CD1c-positive myeloid dendritic cell (primary cell): Measurements from ENCODE around the gene PSAPL1.

Experiments used
- DNase-seq: peaks from one replicate; pipeline ENCODE4 v3.0.0-alpha.2; 2016; ENCODE audit errors: extremely low spot score

Gene PSAPL1

GRCh38 chr4:7434766-7435150, at the start of gene PSAPL1:
TSS of gene PSAPL1 (minus strand) at chr4:7434930. CDS start at chr4:7434879, 51 bp downstream.
- no peak for DNase-seq

- no peak for DNase-seq
Observed at GRCh38 chr4:7481227-7481626, 46.5 kb upstream of the PSAPL1 start.

- DNase-seq: no peak
Observed at GRCh38 chr4:7480423-7480822, 45.7 kb upstream of the PSAPL1 start.

GRCh38 chr4:7478665-7479064, 43.9 kb upstream of the PSAPL1 start:
- no peak for DNase-seq

- no peak for DNase-seq
Observed at GRCh38 chr4:7477695-7478094, 43.0 kb upstream of the PSAPL1 start.

GRCh38 chr4:7476820-7477219, 42.1 kb upstream of the PSAPL1 start:
- no peak for DNase-seq

- no peak for DNase-seq
Observed at GRCh38 chr4:7475207-7475606, 40.5 kb upstream of the PSAPL1 start.

- DNase-seq: no peak
Observed at GRCh38 chr4:7474320-7474719, 39.6 kb upstream of the PSAPL1 start.

- DNase-seq: no peak
Observed at GRCh38 chr4:7473081-7473480, 38.4 kb upstream of the PSAPL1 start.

GRCh38 chr4:7472442-7473013, 37.8 kb upstream of the PSAPL1 start:
- DNase-seq: no peak

- no peak for DNase-seq
Observed at GRCh38 chr4:7470522-7471128, 35.9 kb upstream of the PSAPL1 start.

- no peak for DNase-seq
Observed at GRCh38 chr4:7470111-7470510, 35.4 kb upstream of the PSAPL1 start.

GRCh38 chr4:7469023-7469422, 34.3 kb upstream of the PSAPL1 start:
- DNase-seq: no peak

- no peak for DNase-seq
Observed at GRCh38 chr4:7467471-7467870, 32.7 kb upstream of the PSAPL1 start.

- DNase-seq: no peak
Observed at GRCh38 chr4:7466904-7467303, 32.2 kb upstream of the PSAPL1 start.

- DNase-seq: no peak
Observed at GRCh38 chr4:7466215-7466614, 31.5 kb upstream of the PSAPL1 start.

GRCh38 chr4:7465017-7465416, 30.3 kb upstream of the PSAPL1 start:
- no peak for DNase-seq

- no peak for DNase-seq
Observed at GRCh38 chr4:7464259-7464655, 29.5 kb upstream of the PSAPL1 start.

GRCh38 chr4:7463566-7464258, 29.0 kb upstream of the PSAPL1 start:
- no peak for DNase-seq

GRCh38 chr4:7462509-7462971, 27.8 kb upstream of the PSAPL1 start:
- no peak for DNase-seq

GRCh38 chr4:7461230-7461629, 26.5 kb upstream of the PSAPL1 start:
- no peak for DNase-seq

GRCh38 chr4:7460566-7460965, 25.8 kb upstream of the PSAPL1 start:
- no peak for DNase-seq

GRCh38 chr4:7459471-7459870, 24.7 kb upstream of the PSAPL1 start:
- DNase-seq: no peak
